AG10803 (cell line): ENCODE data around the gene RBPMS2.
A peak's percentile ranks its signal among the peaks of the same experiment; 100 is the strongest.

Experiments used
- DNase-seq: peaks from one replicate; pipeline ENCODE4 v3.0.0; 2010; ENCODE audit warnings: low read depth
- H3K4me3 ChIP-seq: 2 replicates; pipeline ENCODE4 v1.5.1; 2011; ENCODE audit warnings: mild to moderate bottlenecking, low read length, control low read depth
- CTCF ChIP-seq: conservative IDR thresholded peaks from 2 replicates; pipeline ENCODE4 v1.5.1; 2011; ENCODE audit warnings: mild to moderate bottlenecking, low read length, control low read depth, inconsistent platforms

Gene RBPMS2

GRCh38 chr15:64739156-64739555 is 36.2 kb downstream of the RBPMS2 start:
- no peak for DNase-seq
- no peak for TF ChIP-seq CTCF
- H3K4me3 ChIP-seq, result no peak overlapping the region

- no peak for TF ChIP-seq CTCF
Measured at GRCh38 chr15:64738226-64739095, 36.9 kb downstream of the RBPMS2 start.

GRCh38 chr15:64732156-64732860 is 43.1 kb downstream of the RBPMS2 start:
- no peak for TF ChIP-seq CTCF
- H3K4me3 ChIP-seq, result no peak overlapping the region
- DNase-seq, result no peak

More at GRCh38 chr15:64738226-64739095, 36.9 kb downstream of the RBPMS2 start:
- no peak for DNase-seq
- H3K4me3 ChIP-seq, result no peak overlapping the region

- H3K4me3 ChIP-seq, result no peak overlapping the region
- DNase-seq, result no peak
- no peak for TF ChIP-seq CTCF
Measured at GRCh38 chr15:64731805-64732151, 43.6 kb downstream of the RBPMS2 start.

GRCh38 chr15:64731012-64731804 is 44.2 kb downstream of the RBPMS2 start:
- TF ChIP-seq CTCF, result peak; percentile 84
- no peak overlapping the region for H3K4me3 ChIP-seq
- DNase-seq, result peak; percentile 56

GRCh38 chr15:64730151-64730550 is 45.2 kb downstream of the RBPMS2 start:
- no peak overlapping the region for H3K4me3 ChIP-seq
- DNase-seq, result no peak
- TF ChIP-seq CTCF, result no peak
